Subcutaneous preadipocyte (primary cell): ENCODE results near the gene GSTCD. TPM values are rescaled to one million over a fixed set of nuclear protein-coding genes. Genes with fewer than 3 reads are reported as not detected.

ENCODE experiments used
- total RNA-seq: library from RNA; depleted of rRNA; stranded (reverse); fragments of >200 nt; gene quantifications from 2 replicates; pipeline ENCODE4 v1.2.3, GENCODE V29; 2012

GSTCD gene
- total RNA-seq, result 9.9 and 23.7 TPM in 2 replicates

DNA sequence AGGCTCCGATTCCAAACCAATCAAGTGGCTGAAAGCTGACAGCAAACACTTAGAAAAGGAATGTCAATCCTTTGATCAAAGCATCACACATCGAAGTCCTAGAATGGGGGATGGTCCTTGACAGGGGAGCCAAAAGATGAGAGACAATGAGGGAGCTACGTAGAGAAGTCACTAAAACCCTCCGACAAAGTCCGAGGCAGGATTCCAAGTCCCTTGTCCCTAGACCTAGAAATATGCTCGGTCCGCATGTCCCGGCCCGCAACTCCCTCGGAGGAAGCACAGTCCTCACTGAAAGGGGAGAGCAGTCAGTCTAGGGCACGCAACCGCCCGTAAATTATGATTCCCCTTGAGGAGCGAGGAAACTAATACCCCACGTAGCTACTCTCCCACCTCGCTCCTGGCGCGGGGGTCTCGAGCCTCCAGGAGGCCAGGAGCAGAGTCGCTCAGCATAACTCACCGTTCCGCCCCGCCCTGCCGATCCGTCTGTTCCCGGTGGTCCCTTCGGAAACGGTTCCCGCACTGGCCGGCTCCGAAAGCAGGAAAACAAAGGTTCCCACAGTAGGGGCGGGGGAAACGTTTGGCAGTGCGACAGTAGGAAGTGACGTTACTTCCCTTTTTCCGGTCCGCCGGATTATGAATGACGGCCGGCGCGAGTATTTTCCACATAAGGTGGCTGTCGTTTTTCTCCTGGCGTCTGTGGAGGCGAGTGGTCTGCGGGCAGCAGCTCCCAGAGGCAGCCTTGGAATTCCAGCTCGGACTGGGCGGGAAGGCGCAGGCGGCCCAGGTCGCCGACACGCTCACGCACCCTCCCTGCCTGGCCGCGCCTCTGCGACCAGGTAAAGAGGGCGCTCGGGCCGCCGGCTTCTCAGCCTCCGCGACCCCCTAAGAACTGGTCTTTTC lies at the start of gene GSTCD, which contains the start of gene INTS12:
Gene GSTCD, plus strand, starts transcription at position 604 of the 900 bp plus-strand sequence. CDS start 8,830 bp downstream, outside the sequence.
Gene INTS12, minus strand, starts transcription at position 509 of the 900 bp plus-strand sequence. CDS start 8,684 bp downstream, outside the sequence.

GRCh38 chr4:105894660-105895582 lies 186.3 kb downstream of the GSTCD start, which contains the start of gene NPNT:
TSS of gene NPNT (plus strand) at chr4:105895471. CDS start at chr4:105895653, 182 bp downstream.

Other genes with a start within 250 kb of the GSTCD start
- gene PPA2, start 234.7 kb upstream of the GSTCD start, total RNA-seq, result 62.8 and 74.1 TPM in 2 replicates
- gene ARHGEF38, start 156.2 kb upstream of the GSTCD start, total RNA-seq, result not detected in 2 replicates
- gene INTS12, start 95 bp upstream of the GSTCD start, total RNA-seq, result 12.1 and 15.2 TPM in 2 replicates
- not detected in 2 replicates for gene NPNT, start 186.7 kb downstream of the GSTCD start, total RNA-seq